ENCODE results near the gene HEBP2. TPM values are rescaled to one million over a fixed set of nuclear protein-coding genes. Genes with fewer than 3 reads are reported as not detected.

The HEBP2 gene
- total and polyA plus RNA-seq, 2 donors = 26.0 to 41.7 TPM

DNA sequence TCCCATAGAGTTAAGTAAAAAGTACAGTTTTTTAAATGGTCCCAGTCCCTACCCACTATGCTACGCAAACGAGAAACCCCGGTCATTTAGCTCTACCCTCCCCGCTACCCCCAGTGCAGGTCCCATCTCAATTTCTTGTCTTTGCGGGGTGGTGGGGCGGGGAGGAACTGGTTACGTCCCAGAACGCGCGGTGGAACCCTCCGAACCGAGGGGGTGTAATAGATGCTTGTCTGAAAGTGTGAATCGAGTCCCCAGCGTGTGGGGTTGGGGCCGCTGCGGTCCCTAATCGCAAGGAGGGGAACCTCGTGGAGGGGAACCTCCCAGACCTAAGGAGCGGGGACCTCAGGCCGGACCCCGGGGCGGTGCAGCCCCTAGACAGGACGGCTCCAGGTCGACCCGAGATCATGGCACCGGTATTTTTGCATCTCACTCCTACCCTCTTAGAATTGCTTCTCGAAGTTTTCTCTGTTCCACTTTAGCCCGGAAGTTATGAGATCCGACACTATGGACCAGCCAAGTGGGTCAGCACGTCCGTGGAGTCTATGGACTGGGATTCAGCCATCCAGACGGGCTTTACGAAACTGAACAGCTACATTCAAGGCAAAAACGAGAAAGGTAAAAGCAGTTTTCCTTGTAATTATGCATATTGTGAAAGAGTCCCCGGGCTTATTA, 779 bp downstream of the HEBP2 start:
- Histone ChIP-seq H3K27ac (ENCODE audit: low read depth in 1 of 2, low read length in 1 of 2) (peak overlapping the region; percentile 24 to 93), H3K9me3 (ENCODE audit: control insufficient read depth in 2 of 2, insufficient read depth in 1 of 2, low read length in 1 of 2) (no peaks in the 10 kb centered on the region), H3K4me1 (ENCODE audit: control insufficient read depth in 2 of 2, insufficient read depth in 2 of 2, low read length in 2 of 2) (peaks cover 3 to 13% of the 10 kb centered on the region in 2 donors), H3K4me3 (ENCODE audit: low read length in 2 of 2) (peak overlapping the region; percentile 56 to 99), H3K36me3 (ENCODE audit: control insufficient read depth in 2 of 2, insufficient read depth in 2 of 2, low read length in 1 of 2) (peaks cover 21 to 29% of the 10 kb centered on the region in 2 donors), H3K27me3 (ENCODE audit: control insufficient read depth in 2 of 2, insufficient read depth in 1 of 2, low read length in 1 of 2) (peaks cover 0 to 15% of the 10 kb centered on the region in 2 donors)
- peak in 8 of 9 donors; percentile 9 to 68 (median 29) for DNase-seq (ENCODE audit: low read depth in 6 of 9, low spot score in 9 of 9)
- WGBS = 16% methylated on average over 35 of the region's 35 CpGs

DNA sequence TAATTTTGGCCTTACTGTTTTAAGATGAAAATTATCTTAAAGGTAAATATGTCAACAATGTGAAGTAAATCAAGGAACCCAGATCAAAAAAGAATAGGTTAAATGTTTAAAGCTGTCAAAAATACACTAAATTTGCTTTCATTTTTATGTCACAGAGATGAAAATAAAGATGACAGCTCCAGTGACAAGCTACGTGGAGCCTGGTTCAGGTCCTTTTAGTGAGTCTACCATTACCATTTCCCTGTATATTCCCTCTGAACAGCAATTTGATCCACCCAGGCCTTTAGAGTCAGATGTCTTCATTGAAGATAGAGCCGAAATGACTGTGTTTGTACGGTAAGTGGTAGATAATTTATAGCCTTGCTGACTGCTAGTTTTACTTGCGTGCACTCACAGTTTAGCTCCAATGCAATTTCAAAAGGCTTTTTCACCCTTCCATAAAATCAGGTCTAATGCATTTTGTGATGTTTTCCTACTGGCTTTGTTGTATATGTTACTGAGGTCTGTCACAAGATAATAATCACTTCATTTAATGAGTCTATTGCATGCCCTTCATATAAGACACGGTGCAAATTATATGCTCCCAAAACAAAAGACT, 1.9 kb downstream of the HEBP2 start:
- H3K36me3 ChIP-seq (ENCODE audit: control insufficient read depth in 2 of 2, insufficient read depth in 2 of 2, low read length in 1 of 2) = peaks cover 24 to 35% of the 10 kb centered on the region in 2 donors
- H3K9me3 ChIP-seq (ENCODE audit: control insufficient read depth in 2 of 2, insufficient read depth in 1 of 2, low read length in 1 of 2) = no peaks in the 10 kb centered on the region
- H3K4me3 ChIP-seq (ENCODE audit: low read length in 2 of 2) = no peak overlapping the region
- H3K27ac ChIP-seq (ENCODE audit: low read depth in 1 of 2, low read length in 1 of 2) = peak overlapping the region in 1 of 2 donors; percentile 13
- peaks cover 0 to 15% of the 10 kb centered on the region in 2 donors for H3K27me3 ChIP-seq (ENCODE audit: control insufficient read depth in 2 of 2, insufficient read depth in 1 of 2, low read length in 1 of 2)
- peaks cover 3 to 13% of the 10 kb centered on the region in 2 donors for H3K4me1 ChIP-seq (ENCODE audit: control insufficient read depth in 2 of 2, insufficient read depth in 2 of 2, low read length in 2 of 2)
- WGBS = 95% methylated on average over 5 of the region's 5 CpGs
- DNase-seq (ENCODE audit: low read depth in 6 of 9, low spot score in 9 of 9) = no peak

DNA sequence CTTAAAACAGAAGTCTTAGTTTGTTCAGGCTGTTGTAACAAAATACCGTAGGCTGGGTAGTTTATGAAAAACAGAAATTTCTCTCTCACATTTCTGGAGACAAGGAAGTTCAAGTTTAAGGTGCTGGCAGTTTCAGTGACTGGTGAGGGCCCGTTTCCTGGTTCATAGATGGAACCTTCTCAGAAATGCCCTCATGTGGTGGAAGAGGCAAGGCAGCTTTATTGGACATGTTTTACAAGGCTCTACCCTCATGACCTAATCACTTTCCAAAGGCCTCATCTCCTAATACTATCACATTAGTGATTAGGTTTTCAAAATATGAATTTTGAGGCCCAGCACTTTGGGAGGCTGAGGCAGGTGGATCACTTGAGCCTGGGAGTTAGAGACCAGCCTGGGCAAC, 2.4 kb downstream of the HEBP2 start:
- no peak overlapping the region for H3K4me3 ChIP-seq (ENCODE audit: low read length in 2 of 2)
- DNase-seq (ENCODE audit: low read depth in 6 of 9, low spot score in 9 of 9) = no peak
- H3K27me3 ChIP-seq (ENCODE audit: control insufficient read depth in 2 of 2, insufficient read depth in 1 of 2, low read length in 1 of 2) = peaks cover 0 to 15% of the 10 kb centered on the region in 2 donors
- H3K36me3 ChIP-seq (ENCODE audit: control insufficient read depth in 2 of 2, insufficient read depth in 2 of 2, low read length in 1 of 2) = peaks cover 24 to 35% of the 10 kb centered on the region in 2 donors
- H3K9me3 ChIP-seq (ENCODE audit: control insufficient read depth in 2 of 2, insufficient read depth in 1 of 2, low read length in 1 of 2) = no peaks in the 10 kb centered on the region
- WGBS = 94% methylated on average over 2 of the region's 2 CpGs
- peaks cover 3 to 13% of the 10 kb centered on the region in 2 donors for H3K4me1 ChIP-seq (ENCODE audit: control insufficient read depth in 2 of 2, insufficient read depth in 2 of 2, low read length in 2 of 2)
- no peak overlapping the region for H3K27ac ChIP-seq (ENCODE audit: low read depth in 1 of 2, low read length in 1 of 2)

DNA sequence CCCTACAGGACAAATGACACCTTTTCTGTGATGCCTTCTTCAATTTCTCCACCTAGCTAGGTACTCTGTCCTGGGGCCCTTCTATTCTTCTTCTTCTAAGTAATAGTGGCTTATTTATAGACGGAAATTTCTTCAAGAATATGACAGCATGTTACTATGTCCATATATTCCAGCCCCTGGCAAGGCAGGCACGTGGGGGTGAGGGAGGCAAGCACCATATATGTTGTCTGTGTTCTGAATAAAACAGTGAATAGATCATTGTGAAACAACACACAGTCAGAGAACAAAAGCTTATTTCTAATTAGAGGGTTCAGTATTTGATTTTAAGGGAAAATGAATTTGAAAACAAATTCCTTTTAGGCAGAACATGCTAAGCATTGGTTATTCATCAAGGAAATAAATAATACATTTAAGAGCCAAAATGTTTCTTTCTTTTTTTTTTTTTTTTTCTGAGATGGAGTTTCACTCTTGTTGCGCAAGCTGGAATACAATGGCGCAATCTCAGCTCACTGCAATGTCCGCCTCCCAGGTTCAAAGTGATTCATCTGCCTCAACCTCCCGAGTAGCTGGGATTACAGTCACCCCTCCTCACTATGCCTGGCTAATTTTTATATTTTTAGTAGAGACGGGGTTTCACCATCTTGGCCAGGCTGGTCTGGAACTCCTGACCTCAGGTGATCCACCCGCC, 6.2 kb downstream of the HEBP2 start:
- Histone ChIP-seq H3K36me3 (ENCODE audit: control insufficient read depth in 2 of 2, insufficient read depth in 2 of 2, low read length in 1 of 2) (peaks cover 32 to 61% of the 10 kb centered on the region in 2 donors), H3K9me3 (ENCODE audit: control insufficient read depth in 2 of 2, insufficient read depth in 1 of 2, low read length in 1 of 2) (no peaks in the 10 kb centered on the region), H3K4me1 (ENCODE audit: control insufficient read depth in 2 of 2, insufficient read depth in 2 of 2, low read length in 2 of 2) (no peaks in the 10 kb centered on the region), H3K27me3 (ENCODE audit: control insufficient read depth in 2 of 2, insufficient read depth in 1 of 2, low read length in 1 of 2) (no peaks in the 10 kb centered on the region), H3K4me3 (ENCODE audit: low read length in 2 of 2) (no peak overlapping the region), H3K27ac (ENCODE audit: low read depth in 1 of 2, low read length in 1 of 2) (no peak overlapping the region)
- WGBS = 96% methylated on average over 8 of the region's 8 CpGs
- DNase-seq (ENCODE audit: low read depth in 6 of 9, low spot score in 9 of 9) = no peak

DNA sequence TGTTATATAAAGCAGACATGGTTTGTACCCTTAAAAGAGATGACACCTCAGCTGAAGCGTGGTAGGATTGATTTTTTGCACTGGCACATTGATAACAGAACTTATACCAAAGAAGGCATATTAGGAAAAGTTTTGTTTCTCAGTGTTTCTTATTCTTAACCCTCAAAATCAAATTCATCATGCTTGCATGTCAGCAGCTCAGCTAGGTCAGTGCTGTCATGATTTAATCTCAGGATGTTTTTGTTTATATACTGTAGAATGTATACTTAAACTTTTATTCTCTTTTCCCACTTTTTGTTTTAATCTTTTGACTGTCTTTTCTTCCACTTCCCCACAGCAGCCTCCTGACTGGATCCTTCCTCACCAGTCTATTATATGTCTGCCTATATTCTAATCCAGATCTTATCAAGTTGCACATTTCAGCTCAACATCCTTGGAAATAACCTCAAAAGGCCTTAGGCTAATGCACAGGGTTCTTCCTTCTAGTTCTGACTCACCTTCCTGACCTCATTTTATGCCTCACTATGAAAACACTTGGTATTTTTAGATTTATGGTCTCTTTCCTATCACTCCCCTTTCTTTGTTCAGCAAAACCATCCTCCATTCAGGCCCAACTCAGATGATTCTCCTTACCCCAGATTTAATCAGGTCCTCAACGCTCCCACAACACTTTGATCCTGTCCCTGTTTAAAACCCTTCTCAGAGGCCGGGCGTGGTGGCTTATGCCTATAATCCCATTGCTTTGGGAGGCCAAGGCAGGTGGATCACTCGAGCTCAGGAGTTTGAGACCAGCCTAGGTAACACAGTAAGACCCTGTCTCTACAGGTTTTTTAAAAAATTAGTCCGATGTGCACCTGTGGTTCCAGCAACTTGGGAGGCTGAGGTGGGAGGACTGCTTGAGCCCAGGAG, 7.2 kb downstream of the HEBP2 start:
- Histone ChIP-seq H3K9me3 (ENCODE audit: control insufficient read depth in 2 of 2, insufficient read depth in 1 of 2, low read length in 1 of 2) (no peaks in the 10 kb centered on the region), H3K27ac (ENCODE audit: low read depth in 1 of 2, low read length in 1 of 2) (no peak overlapping the region), H3K4me1 (ENCODE audit: control insufficient read depth in 2 of 2, insufficient read depth in 2 of 2, low read length in 2 of 2) (no peaks in the 10 kb centered on the region), H3K4me3 (ENCODE audit: low read length in 2 of 2) (no peak overlapping the region), H3K36me3 (ENCODE audit: control insufficient read depth in 2 of 2, insufficient read depth in 2 of 2, low read length in 1 of 2) (peaks cover 28 to 68% of the 10 kb centered on the region in 2 donors), H3K27me3 (ENCODE audit: control insufficient read depth in 2 of 2, insufficient read depth in 1 of 2, low read length in 1 of 2) (no peaks in the 10 kb centered on the region)
- DNase-seq (ENCODE audit: low read depth in 6 of 9, low spot score in 9 of 9) = no peak
- WGBS = 96% methylated on average over 6 of the region's 6 CpGs

DNA sequence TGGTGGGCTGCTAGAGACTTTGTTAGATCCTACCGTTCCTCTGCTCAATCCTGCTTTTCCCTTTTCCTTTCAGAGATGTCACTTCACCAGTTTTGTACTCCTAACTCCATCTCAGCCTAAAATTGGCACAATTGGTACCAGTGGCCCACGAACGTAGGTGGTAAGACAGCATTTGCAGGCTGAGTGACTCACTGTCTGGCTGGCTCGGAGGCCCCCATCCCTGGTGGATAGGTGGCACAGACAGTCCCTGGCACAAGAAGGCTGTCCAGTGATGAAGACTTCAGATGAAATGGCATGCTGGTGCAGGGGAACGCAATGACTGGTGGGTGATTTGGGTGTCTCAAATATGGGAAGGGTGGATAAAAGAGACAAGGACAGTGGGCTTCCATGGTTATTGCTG, 11.1 kb downstream of the HEBP2 start:
- peaks cover 8 to 42% of the 10 kb centered on the region in 2 donors for H3K36me3 ChIP-seq (ENCODE audit: control insufficient read depth in 2 of 2, insufficient read depth in 2 of 2, low read length in 1 of 2)
- no peaks in the 10 kb centered on the region for H3K27me3 ChIP-seq (ENCODE audit: control insufficient read depth in 2 of 2, insufficient read depth in 1 of 2, low read length in 1 of 2)
- no peaks in the 10 kb centered on the region for H3K9me3 ChIP-seq (ENCODE audit: control insufficient read depth in 2 of 2, insufficient read depth in 1 of 2, low read length in 1 of 2)
- no peak for DNase-seq (ENCODE audit: low read depth in 6 of 9, low spot score in 9 of 9)
- H3K27ac ChIP-seq (ENCODE audit: low read depth in 1 of 2, low read length in 1 of 2) = no peak overlapping the region
- no peak overlapping the region for H3K4me3 ChIP-seq (ENCODE audit: low read length in 2 of 2)
- 97% methylated on average over 5 of the region's 5 CpGs for WGBS
- no peaks in the 10 kb centered on the region for H3K4me1 ChIP-seq (ENCODE audit: control insufficient read depth in 2 of 2, insufficient read depth in 2 of 2, low read length in 2 of 2)

DNA sequence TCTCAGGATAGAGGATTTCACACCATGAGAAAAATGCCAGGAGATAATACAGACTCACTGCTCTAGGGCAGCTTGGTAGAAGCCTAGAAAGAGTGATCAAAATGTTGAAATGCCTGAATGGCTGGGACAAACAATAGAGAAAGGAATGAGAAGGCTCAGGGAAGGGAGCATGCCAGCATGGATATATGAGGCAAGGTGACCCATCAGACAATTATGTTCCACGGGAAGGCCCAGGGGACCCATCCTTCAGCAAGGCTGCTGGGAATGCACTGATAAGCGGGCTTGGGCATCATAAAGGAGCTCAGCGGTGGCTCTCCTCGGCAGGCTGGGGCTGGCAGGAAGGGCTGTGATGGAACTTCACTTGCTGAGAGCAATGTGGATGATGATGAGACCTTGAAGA, 12.2 kb downstream of the HEBP2 start:
- Histone ChIP-seq H3K9me3 (ENCODE audit: control insufficient read depth in 2 of 2, insufficient read depth in 1 of 2, low read length in 1 of 2) (no peaks in the 10 kb centered on the region), H3K4me1 (ENCODE audit: control insufficient read depth in 2 of 2, insufficient read depth in 2 of 2, low read length in 2 of 2) (no peaks in the 10 kb centered on the region), H3K27ac (ENCODE audit: low read depth in 1 of 2, low read length in 1 of 2) (no peak overlapping the region), H3K27me3 (ENCODE audit: control insufficient read depth in 2 of 2, insufficient read depth in 1 of 2, low read length in 1 of 2) (no peaks in the 10 kb centered on the region), H3K36me3 (ENCODE audit: control insufficient read depth in 2 of 2, insufficient read depth in 2 of 2, low read length in 1 of 2) (peaks cover 8 to 39% of the 10 kb centered on the region in 2 donors), H3K4me3 (ENCODE audit: low read length in 2 of 2) (no peak overlapping the region)
- DNase-seq (ENCODE audit: low read depth in 6 of 9, low spot score in 9 of 9) = no peak
- 98% methylated on average over 4 of the region's 4 CpGs for WGBS

DNA sequence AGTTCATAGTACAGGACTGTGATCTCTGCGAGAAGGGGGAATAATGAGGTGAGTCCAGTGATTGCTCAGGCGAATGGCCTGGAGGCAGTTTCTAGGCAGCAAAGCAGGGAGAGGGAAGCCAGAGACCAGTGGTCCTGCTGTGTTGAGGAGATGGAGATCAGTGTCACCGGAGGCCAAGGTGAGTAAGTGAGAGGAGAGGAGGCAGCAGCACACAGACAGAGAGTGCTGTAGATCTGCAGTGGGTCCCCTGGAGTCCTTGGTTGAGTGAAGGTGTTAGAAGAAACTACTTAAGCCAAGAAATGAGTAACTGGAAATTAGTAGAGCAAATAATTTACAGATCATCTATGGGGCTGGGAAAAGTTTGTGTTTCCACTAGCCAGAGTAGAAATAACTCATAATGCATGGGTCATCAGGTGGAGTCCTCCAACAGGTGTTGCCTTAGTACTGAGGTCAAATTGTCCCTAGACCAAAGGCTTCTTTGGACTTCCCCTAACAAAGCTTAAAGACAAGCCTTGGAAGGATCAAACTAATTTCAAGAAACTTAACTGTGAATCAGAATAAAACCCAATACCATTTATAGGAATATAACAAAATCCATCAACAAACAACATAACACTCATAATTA, 13.6 kb downstream of the HEBP2 start:
- Histone ChIP-seq H3K27me3 (ENCODE audit: control insufficient read depth in 2 of 2, insufficient read depth in 1 of 2, low read length in 1 of 2) (no peaks in the 10 kb centered on the region), H3K4me3 (ENCODE audit: low read length in 2 of 2) (no peak overlapping the region), H3K27ac (ENCODE audit: low read depth in 1 of 2, low read length in 1 of 2) (no peak overlapping the region), H3K4me1 (ENCODE audit: control insufficient read depth in 2 of 2, insufficient read depth in 2 of 2, low read length in 2 of 2) (no peaks in the 10 kb centered on the region), H3K36me3 (ENCODE audit: control insufficient read depth in 2 of 2, insufficient read depth in 2 of 2, low read length in 1 of 2) (peaks cover 8 to 31% of the 10 kb centered on the region in 2 donors), H3K9me3 (ENCODE audit: control insufficient read depth in 2 of 2, insufficient read depth in 1 of 2, low read length in 1 of 2) (no peaks in the 10 kb centered on the region)
- no peak for DNase-seq (ENCODE audit: low read depth in 6 of 9, low spot score in 9 of 9)
- WGBS = 100% methylated on average over 3 of the region's 3 CpGs
